GM10266 (cell line): ENCODE data around the gene BZW2.
"Not testable (repeated sequence)": the region's sequence is repeated elsewhere in the genome, so short reads cannot be mapped to it uniquely, and the experiment has no call there.

ENCODE experiments used
- DNase-seq: peaks from one replicate; pipeline ENCODE4 v3.0.0; 2012; ENCODE audit errors: extremely low spot score
- TF ChIP-seq, protein P1 (sequence below): IDR thresholded peaks from 2 replicates; pipeline ENCODE4 v1.5.1; 2012; ENCODE audit warnings: mild to moderate bottlenecking, low read depth; ENCODE audit not compliant: control insufficient read depth, insufficient read depth; ENCODE audit errors: missing control alignments

BZW2 gene

GRCh38 chr7:16651396-16652239, 5.6 kb downstream of the BZW2 start:
- DNase-seq = no peak
- TF ChIP-seq, protein P1, sequence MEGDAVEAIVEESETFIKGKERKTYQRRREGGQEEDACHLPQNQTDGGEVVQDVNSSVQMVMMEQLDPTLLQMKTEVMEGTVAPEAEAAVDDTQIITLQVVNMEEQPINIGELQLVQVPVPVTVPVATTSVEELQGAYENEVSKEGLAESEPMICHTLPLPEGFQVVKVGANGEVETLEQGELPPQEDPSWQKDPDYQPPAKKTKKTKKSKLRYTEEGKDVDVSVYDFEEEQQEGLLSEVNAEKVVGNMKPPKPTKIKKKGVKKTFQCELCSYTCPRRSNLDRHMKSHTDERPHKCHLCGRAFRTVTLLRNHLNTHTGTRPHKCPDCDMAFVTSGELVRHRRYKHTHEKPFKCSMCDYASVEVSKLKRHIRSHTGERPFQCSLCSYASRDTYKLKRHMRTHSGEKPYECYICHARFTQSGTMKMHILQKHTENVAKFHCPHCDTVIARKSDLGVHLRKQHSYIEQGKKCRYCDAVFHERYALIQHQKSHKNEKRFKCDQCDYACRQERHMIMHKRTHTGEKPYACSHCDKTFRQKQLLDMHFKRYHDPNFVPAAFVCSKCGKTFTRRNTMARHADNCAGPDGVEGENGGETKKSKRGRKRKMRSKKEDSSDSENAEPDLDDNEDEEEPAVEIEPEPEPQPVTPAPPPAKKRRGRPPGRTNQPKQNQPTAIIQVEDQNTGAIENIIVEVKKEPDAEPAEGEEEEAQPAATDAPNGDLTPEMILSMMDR = no peak

- TF ChIP-seq, protein P1 = no peak
Observed at GRCh38 chr7:16652240-16652583, 6.2 kb downstream of the BZW2 start.

DNA sequence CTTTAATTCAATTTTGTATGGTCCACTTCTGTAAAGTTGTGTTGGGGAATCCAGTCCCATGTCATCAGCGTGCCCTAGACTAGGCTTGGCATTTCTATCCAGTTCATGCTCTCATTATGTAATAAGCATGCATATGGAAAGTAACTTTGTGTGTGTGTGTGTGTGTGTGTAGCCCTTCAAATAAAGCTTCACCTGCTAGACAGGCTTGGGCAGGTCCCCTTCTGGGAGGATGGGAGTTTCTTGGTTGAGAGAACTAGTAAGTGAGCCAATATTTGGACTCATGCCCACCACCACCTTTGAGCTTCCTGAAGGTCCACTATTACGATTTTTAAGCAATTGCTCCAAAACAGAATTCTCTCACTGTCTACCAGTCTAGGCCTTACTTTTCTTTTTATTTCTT, 6.9 kb downstream of the BZW2 start:
- no peak for DNase-seq
- TF ChIP-seq, protein P1 = no peak

More at GRCh38 chr7:16652240-16652583, 6.2 kb downstream of the BZW2 start:
- DNase-seq = no peak

DNA sequence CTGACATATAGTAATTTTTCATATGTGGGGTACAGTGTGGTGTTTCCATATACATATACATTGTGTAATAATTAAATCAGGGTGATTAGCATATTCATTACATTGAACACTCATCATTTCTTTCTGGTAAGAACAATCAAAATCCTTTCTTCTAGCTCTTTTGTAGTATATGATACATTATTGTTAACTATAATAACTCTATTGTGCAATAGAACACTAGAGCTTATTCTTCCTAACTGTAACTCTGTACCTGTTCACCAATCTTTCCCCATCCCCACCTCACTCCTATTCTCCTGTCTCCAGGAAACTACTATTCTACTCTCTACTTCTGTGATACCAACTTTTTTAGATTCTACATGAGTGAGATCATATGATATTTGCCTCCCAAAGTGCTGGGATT, 9.4 kb downstream of the BZW2 start:
- TF ChIP-seq, protein P1 = no peak
- no peak for DNase-seq

GRCh38 chr7:16656141-16656540, 10.2 kb downstream of the BZW2 start:
- TF ChIP-seq, protein P1 = no peak
- no peak for DNase-seq

DNA sequence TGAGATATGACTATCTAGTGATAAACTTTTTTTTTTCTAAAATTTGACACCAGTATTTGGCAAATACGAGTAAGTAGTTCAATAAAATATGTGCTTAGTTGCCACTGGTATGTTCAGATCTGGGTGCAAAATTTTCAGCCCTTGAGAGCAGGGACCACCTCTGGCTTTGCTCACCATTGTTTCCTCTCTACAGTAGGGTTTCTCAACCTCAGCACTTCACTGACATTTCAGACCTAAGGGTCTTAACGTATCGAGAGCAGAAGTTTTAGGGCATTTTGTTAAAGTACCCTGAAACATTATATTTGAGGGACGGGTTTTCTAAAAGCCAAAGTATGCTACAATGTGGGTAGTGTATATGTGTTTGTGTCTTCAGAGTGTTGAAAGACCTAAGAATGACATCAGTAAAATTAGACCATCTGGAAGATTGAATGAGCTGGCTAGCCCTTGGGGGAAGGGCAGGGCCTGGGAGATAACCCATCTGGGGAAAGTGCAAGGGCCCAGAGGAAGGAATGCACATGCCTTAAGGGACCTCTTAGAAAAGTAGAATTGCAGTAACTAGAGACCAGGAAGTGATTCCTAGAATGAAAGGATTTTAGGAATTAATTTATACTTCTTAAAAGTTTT, 11.8 kb downstream of the BZW2 start:
- no peak for DNase-seq
- TF ChIP-seq, protein P1 = no peak

GRCh38 chr7:16659854-16660497, 14.0 kb downstream of the BZW2 start:
- not testable (repeated sequence) for DNase-seq
